HL-60 (cell line): ENCODE results near the gene ZNF837.

Experiments used
- CTCF ChIP-seq: IDR thresholded peaks from one replicate; pipeline ENCODE4 v1.5.1; 2011; ENCODE audit warnings: low read length, control low read depth, inconsistent platforms; ENCODE audit not compliant: insufficient read depth
- GABPA ChIP-seq: IDR thresholded peaks from 2 replicates; pipeline ENCODE4 v1.6.1; 2012; ENCODE audit warnings: low read depth
- POLR2AphosphoS5 ChIP-seq: IDR thresholded peaks from 2 replicates; pipeline ENCODE4 v1.6.1; 2012; ENCODE audit warnings: low read depth
- REST ChIP-seq: IDR thresholded peaks from 2 replicates; pipeline ENCODE4 v1.6.1; 2012; ENCODE audit warnings: low read depth; ENCODE audit not compliant: insufficient replicate concordance

GRCh38 chr19:58380662-58381459 is at the start of gene ZNF837:
- TF ChIP-seq GABPA (peak; percentile 99), REST (peak; percentile 66), CTCF (no peak), POLR2AphosphoS5 (peak; percentile 86)
